Measurements from ENCODE around the gene SLC6A6. TPM values are rescaled to one million over a fixed set of nuclear protein-coding genes. Genes with fewer than 3 reads are reported as not detected.
"Not testable (repeated sequence)": the region's sequence is repeated elsewhere in the genome, so short reads cannot be mapped to it uniquely, and the experiment has no call there.

Gene SLC6A6
- total and polyA plus RNA-seq, 2 experiments from 2014 or later = 30.7 to 58.9 TPM

GRCh38 chr3:14514323-14514720 lies 111.9 kb downstream of the SLC6A6 start:
- Histone ChIP-seq H3K79me2 (no peaks in the 10 kb centered on the region), H3K27ac (no peak overlapping the region), H3K27me3 (no peaks in the 10 kb centered on the region), H3K9me2 (replicated peaks; ENCODE audit: insufficient read depth) (no peaks in the 10 kb centered on the region), H3K4me1 (ENCODE audit: insufficient read depth) (no peaks in the 10 kb centered on the region), H4K20me1 (ENCODE audit: insufficient read depth, poor library complexity, severe bottlenecking) (no peaks in the 10 kb centered on the region), H3K9me3 (ENCODE audit: low read depth) (no peaks in the 10 kb centered on the region), H2AFZ (no peak overlapping the region), H3K36me3 (replicated peaks; ENCODE audit: insufficient read depth, low read depth) (no peaks in the 10 kb centered on the region), H3K4me3 (no peak overlapping the region), H3K4me2 (no peak overlapping the region)
- TF ChIP-seq, protein P1, sequence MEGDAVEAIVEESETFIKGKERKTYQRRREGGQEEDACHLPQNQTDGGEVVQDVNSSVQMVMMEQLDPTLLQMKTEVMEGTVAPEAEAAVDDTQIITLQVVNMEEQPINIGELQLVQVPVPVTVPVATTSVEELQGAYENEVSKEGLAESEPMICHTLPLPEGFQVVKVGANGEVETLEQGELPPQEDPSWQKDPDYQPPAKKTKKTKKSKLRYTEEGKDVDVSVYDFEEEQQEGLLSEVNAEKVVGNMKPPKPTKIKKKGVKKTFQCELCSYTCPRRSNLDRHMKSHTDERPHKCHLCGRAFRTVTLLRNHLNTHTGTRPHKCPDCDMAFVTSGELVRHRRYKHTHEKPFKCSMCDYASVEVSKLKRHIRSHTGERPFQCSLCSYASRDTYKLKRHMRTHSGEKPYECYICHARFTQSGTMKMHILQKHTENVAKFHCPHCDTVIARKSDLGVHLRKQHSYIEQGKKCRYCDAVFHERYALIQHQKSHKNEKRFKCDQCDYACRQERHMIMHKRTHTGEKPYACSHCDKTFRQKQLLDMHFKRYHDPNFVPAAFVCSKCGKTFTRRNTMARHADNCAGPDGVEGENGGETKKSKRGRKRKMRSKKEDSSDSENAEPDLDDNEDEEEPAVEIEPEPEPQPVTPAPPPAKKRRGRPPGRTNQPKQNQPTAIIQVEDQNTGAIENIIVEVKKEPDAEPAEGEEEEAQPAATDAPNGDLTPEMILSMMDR (IDR thresholded peaks at IDR 0.05; ENCODE audit: poor library complexity) = no peak
- TF ChIP-seq EZH2 (IDR thresholded peaks at IDR 0.05; ENCODE audit: borderline replicate concordance) (no peak), EZH2phosphoT487 (IDR thresholded peaks at IDR 0.05; ENCODE audit: low read depth, severe bottlenecking, unreplicated experiment) (no peak)
- 90% methylated on average over 14 of the region's 17 CpGs for WGBS (ENCODE audit: low lambda C conversion rate, missing lambda C conversion rate)
- no peak for DNase-seq (ENCODE audit: low spot score)

DNA sequence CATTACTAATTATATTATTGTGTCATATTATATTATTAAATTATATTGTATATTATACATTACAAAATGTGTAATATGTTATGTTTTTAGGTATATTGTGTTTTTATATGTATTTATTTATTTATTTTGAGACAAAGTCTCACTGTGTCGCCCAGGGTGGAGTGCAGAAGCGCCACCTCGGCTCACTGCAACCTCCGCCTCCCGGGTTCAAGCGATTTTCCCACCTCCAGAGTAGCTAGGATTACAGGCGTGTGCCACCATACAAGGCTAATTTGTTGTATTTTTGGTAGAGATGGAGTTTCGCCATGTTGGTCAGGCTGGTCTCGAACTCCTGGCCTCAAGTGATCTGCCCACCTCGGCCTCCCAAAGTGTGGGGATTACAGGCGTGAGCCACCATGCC lies 113.1 kb downstream of the SLC6A6 start:
- H3K27me3 ChIP-seq; DNase-seq (ENCODE audit: low spot score); H2AFZ ChIP-seq; H3K79me2 ChIP-seq; H3K9me2 ChIP-seq (replicated peaks; ENCODE audit: insufficient read depth); H3K4me3 ChIP-seq; H4K20me1 ChIP-seq (ENCODE audit: insufficient read depth, poor library complexity, severe bottlenecking); H3K4me2 ChIP-seq; H3K4me1 ChIP-seq (ENCODE audit: insufficient read depth); H3K27ac ChIP-seq; H3K36me3 ChIP-seq (replicated peaks; ENCODE audit: insufficient read depth, low read depth); H3K9me3 ChIP-seq (ENCODE audit: low read depth): not testable (repeated sequence)
- 98% methylated on average over 11 of the region's 11 CpGs for WGBS (ENCODE audit: low lambda C conversion rate, missing lambda C conversion rate)

- Histone ChIP-seq H3K4me3 (no peak overlapping the region), H3K4me2 (no peak overlapping the region), H3K27me3 (no peaks in the 10 kb centered on the region), H3K79me2 (no peaks in the 10 kb centered on the region), H3K4me1 (ENCODE audit: insufficient read depth) (no peaks in the 10 kb centered on the region), H3K9me2 (replicated peaks; ENCODE audit: insufficient read depth) (no peaks in the 10 kb centered on the region), H2AFZ (no peak overlapping the region), H3K9me3 (ENCODE audit: low read depth) (no peaks in the 10 kb centered on the region), H3K36me3 (replicated peaks; ENCODE audit: insufficient read depth, low read depth) (no peaks in the 10 kb centered on the region), H3K27ac (no peak overlapping the region), H4K20me1 (ENCODE audit: insufficient read depth, poor library complexity, severe bottlenecking) (no peaks in the 10 kb centered on the region)
- TF ChIP-seq, protein P1 (IDR thresholded peaks at IDR 0.05; ENCODE audit: poor library complexity) = no peak
- no peak for TF ChIP-seq EZH2phosphoT487 (IDR thresholded peaks at IDR 0.05; ENCODE audit: low read depth, severe bottlenecking, unreplicated experiment)
- no peak for TF ChIP-seq EZH2 (IDR thresholded peaks at IDR 0.05; ENCODE audit: borderline replicate concordance)
- 93% methylated on average over 13 of the region's 13 CpGs for WGBS (ENCODE audit: low lambda C conversion rate, missing lambda C conversion rate)
- no peak for DNase-seq (ENCODE audit: low spot score)
These were observed 114.4 kb downstream of the SLC6A6 start for GRCh38 chr3:14516738-14517345.

GRCh38 chr3:14517601-14518431 lies 115.4 kb downstream of the SLC6A6 start:
- Histone ChIP-seq H3K9me2 (replicated peaks; ENCODE audit: insufficient read depth) (no peaks in the 10 kb centered on the region), H3K79me2 (no peaks in the 10 kb centered on the region), H2AFZ (no peak overlapping the region), H3K4me3 (no peak overlapping the region), H3K27ac (no peak overlapping the region), H3K4me2 (no peak overlapping the region), H3K36me3 (replicated peaks; ENCODE audit: insufficient read depth, low read depth) (no peaks in the 10 kb centered on the region), H3K27me3 (no peaks in the 10 kb centered on the region), H4K20me1 (ENCODE audit: insufficient read depth, poor library complexity, severe bottlenecking) (no peaks in the 10 kb centered on the region), H3K9me3 (ENCODE audit: low read depth) (no peaks in the 10 kb centered on the region), H3K4me1 (ENCODE audit: insufficient read depth) (no peaks in the 10 kb centered on the region)
- TF ChIP-seq EZH2 (IDR thresholded peaks at IDR 0.05; ENCODE audit: borderline replicate concordance) (no peak), EZH2phosphoT487 (IDR thresholded peaks at IDR 0.05; ENCODE audit: low read depth, severe bottlenecking, unreplicated experiment) (no peak)
- DNase-seq (ENCODE audit: low spot score) = no peak
- WGBS (ENCODE audit: low lambda C conversion rate, missing lambda C conversion rate) = 87% methylated on average over 22 of the region's 22 CpGs

All from hepatocyte (in vitro differentiated cells).